Stimulated activated CD4-positive, alpha-beta T cell treated with anti-CD3 and anti-CD28 coated beads, Interleukin-12 subunit alpha, Interleukin-12 subunit beta, amount 100 ng/mL, for 48 hours (primary cell): ENCODE measurements around the gene FBLN2.

Experiments used
- DNase-seq, 3 donors: peaks; one replicate each; pipeline ENCODE4 v3.0.0-alpha.2; 2020; ENCODE audit warnings: low read depth in 2 of 3, low spot score in 1 of 3

The FBLN2 gene

DNA sequence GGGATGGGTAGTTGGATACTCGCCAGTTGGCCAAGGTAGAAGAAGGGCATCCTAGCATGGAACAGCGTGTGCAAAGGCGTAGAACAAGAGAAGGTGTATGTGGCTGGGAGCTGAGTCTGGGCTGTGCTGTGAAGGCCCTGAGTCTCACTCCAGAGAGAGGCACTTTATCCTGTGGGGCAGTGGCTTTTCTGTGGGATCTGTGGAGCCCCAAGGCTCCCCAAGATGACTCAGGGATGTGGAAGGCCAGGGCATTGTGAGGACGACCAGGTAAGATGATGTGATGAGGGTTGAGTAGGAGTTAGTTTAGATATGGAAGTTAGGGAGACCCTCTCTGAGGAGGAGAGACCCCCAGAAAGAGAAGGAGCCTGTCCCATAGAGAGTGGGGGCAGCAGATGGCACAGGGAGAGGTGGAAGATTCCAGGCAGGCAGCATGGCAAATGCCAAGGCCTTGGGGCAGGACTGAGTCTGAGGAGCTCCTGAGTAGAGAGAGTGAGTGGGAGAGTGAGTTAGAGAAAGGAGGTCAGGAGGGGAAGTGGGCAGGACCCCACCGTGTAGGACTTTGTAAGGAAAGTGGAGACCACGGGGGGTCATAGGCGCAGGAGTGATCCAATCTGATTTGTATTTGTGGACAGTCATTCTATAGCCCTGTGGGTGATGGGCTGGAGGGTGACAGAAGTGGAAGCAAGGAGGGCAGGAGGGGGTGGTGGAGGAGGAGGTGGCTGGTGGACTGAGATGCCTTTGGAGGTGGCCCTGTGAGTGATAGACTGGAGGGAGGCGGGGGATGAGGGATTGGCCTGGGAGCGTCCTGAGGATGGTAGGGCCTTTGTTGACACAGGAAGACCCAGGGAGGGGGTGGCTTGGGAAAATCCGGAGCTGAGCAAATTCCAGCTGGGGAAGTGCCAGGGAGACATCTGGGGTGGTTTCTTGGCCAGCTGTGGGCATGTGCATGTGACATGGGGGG lies 50.3 kb downstream of the FBLN2 start:
- DNase-seq: no peak

DNA sequence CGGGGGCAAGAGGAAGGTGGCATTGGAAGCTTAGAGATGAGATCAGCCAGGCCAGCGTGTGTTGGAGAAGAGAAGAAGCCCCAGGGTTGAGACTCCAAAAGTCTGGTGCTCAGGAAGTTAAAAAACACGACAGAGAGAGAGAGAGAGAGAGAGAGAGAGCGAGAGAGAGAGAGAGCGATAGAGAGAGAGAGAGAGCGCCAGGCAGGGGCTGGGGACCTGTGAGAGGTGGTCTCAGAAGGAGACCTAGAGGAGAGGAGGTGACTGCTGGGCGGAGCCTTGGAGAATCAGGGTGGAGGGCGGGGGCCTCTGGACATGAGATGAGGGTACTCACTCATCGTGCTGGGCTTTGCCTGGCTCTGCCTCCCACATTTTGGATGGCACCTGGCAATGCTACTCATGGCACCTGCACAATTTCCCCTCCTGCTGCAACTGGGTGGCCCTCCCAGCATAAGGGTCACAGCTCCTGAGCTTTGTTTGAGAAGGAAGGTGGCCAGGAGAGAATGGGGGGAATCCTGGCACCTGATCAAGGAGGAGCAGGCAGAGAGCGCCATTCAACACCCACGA lies 51.0 kb downstream of the FBLN2 start:
- no peak for DNase-seq

DNA sequence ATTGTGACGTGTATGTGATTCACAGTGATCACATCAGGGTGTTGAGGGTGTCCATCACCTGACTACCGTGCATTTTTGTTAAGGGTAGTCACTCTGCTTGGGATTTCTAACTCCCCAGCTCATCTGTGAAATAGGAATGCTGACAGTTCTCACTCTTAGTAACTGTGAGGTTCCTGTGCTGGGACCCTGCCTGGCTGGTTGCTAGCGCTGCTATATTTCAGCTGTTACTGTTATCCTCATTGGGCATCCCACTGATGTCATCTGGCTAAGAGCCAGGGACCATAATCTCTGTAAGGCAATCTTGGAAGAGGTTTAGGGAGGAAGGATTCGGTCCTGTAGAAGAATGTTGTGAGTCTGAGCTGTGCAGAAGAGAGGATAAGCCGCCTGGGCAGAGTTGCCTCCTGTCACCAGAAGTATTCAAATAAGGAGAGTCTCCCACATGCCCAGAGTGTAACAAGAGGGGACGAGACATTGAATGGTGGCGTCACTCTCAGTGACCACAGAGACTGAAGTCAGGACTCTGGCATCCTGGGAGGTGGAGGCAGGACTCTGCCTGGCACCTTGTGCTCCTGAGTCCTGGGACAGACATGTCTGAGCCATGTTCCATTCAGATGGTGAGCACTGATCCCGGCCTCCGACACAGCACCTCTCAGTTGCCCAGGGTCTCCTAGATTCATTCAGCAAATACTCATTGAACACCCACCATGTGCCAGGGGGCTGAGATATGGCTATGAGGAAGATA lies 52.2 kb downstream of the FBLN2 start:
- no peak for DNase-seq

DNA sequence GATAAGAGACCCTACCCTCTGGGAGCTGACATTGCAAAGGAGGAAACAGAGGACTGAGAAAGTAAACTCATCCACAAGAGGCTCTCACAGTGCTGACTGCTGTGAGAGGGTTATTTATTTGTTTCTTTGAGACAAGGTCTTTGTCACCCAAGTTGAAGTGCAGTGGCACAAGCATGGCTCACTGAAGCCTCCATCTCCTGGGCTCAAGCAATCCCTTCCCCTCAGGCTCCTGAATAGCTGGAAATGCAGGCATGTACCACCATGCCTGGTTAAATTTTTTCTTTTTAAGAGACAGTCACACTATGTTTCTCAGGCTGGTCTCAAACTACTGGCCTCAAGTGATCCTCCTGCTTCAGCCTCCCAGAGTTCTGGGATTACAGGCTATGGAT lies 52.8 kb downstream of the FBLN2 start:
- no peak for DNase-seq

DNA sequence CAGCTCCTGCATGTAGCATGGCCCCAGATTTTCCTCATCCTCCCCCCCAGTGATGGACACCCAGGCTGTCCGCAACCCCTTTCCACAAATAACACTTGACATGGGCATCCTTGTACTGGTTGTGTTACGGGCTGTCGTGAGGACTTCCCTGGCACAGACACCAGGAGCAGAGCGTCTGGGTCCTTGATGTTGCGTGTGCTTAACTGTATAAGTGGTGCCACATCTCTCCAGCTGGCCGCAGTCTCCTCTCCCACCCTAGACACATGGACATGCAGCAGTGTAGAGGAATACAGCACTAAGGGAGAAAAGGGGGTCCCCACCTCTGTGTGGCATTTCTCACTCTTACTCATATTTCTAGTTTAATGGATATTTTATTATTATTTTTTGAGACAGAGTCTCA lies 56.6 kb downstream of the FBLN2 start:
- no peak for DNase-seq

DNA sequence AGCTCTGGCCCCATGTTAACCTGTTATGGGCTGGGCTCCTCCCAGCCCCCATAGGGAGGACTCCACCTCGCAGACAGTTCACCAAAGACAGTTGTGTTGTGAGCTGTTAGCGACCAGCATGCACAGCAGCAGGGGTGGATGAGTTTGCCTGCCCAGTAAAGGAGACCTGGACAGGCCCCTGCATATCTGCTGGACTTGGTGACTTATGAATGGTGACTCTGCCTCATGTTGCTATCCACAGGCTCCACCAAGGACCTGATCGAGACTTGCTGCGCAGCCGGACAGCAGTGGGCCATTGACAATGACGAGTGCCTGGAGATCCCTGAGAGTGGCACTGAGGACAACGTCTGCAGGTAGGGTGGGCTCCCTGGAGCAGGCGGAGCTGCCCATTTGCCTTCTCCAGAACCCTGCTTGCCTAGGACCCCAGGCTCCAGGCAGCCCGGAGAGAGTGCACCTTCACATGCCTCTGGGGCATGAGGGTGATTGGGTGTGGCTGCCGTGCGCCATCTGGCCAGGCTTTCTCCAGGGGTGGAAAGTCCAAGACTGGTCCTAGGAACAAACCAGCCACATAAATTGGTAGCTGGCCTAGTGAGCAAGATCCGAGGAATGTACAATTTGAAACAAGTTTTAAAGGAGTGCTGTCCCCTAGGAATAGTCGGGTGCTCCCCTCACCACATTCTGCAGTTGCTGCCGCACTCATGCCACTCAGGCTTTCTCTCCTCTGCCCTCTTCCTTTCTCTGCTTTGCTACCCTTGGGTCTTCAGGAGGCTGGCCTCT lies 59.1 kb downstream of the FBLN2 start:
- DNase-seq: no peak

DNA sequence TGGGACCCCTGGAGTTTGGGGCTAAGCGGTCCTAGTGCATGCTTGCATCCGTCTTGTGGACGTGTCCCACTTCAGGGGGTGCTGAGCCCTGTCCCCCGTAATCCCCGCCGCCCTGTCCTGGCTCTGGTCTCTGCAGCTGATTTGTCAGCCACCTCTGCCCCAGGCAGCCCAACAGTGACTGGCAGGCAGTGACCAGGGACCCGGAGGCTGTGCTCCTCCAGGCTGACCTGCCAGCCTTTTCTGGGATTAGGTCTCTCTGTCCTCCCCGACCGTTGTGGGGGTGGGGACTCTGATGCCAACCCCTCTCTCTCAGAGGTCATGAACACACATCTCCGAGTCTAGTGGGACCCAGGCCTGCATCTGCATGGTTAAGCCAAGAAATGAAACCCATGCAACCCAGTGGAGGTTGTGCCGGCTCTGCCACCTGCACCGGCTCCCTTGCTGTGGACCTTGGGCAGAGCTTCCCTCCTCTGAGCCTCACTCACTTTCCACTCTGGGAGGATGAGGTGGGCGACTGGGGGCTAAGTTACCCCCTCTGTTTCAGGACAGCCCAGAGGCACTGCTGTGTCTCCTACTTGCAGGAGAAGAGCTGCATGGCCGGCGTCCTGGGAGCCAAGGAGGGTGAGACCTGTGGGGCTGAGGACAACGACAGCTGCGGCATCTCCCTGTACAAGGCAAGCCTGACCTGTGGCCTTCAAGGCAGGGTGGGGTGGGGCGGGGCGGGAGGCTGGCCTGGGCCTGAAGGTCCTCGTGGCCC lies 60.2 kb downstream of the FBLN2 start:
- no peak for DNase-seq

DNA sequence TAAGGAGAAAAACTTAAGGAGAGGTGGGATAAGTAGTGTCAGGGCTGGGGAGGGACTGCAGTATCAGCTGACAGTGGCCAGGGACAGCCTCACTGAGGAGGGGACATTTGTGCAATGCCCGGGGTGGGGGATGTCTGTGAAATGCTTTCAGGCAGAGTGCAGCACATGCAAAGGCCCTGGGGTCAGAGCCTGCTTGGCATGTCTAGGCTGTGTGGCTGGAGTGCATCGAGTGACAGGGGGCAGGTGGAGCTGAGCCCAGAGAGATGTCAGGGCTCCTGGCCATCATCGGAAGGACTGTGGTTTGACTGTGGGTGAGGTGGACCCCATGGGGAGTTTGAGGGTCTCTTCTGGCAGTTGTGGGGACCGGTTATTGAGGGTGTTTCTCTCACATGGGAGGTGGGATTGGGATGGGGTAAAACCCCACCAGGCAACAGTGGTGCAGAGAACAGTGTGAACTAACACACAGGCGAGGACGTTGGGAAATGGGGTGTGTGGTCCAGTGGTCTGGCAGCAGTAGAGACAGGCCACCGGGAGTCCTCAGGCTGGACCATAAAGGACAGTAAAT lies 61.2 kb downstream of the FBLN2 start:
- no peak for DNase-seq

DNA sequence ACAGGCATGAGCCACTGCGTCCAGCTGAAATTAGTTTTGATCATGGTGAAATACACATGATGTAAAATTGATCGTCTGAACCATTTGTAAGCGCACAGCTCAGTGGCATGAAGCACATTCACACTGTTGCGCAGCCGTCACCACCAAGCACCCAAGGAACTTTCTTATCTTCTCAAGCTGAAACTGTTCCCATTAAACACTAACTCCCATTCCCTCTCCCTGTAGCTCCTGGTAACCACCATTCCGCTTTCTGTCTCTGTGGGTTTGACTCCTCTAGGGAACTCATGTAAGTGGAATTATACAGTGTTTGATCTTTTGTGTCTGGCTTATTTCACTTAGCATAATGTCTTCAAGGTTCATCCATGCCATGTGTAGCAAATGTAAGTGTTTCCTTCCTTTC lies 62.3 kb downstream of the FBLN2 start:
- no peak for DNase-seq

DNA sequence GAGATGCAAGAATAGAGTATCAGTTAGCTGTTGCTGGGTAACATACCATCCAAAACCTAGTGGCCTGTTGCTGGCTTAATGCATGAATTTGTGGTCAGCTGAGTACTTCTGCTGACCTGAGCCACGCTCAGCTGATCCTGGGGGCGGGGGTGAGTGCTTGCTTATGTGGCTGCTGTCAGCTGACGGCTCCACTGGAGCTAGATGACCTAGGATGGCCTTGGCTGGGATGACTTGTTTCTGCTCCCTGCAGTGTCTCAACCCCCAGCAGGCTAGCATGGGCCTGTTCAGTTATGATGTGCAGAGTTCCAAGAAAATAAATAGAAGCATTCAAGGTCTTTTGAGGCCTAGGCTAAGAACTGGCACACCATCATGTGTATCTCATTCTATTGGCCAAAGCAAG lies 63.9 kb downstream of the FBLN2 start:
- no peak for DNase-seq

DNA sequence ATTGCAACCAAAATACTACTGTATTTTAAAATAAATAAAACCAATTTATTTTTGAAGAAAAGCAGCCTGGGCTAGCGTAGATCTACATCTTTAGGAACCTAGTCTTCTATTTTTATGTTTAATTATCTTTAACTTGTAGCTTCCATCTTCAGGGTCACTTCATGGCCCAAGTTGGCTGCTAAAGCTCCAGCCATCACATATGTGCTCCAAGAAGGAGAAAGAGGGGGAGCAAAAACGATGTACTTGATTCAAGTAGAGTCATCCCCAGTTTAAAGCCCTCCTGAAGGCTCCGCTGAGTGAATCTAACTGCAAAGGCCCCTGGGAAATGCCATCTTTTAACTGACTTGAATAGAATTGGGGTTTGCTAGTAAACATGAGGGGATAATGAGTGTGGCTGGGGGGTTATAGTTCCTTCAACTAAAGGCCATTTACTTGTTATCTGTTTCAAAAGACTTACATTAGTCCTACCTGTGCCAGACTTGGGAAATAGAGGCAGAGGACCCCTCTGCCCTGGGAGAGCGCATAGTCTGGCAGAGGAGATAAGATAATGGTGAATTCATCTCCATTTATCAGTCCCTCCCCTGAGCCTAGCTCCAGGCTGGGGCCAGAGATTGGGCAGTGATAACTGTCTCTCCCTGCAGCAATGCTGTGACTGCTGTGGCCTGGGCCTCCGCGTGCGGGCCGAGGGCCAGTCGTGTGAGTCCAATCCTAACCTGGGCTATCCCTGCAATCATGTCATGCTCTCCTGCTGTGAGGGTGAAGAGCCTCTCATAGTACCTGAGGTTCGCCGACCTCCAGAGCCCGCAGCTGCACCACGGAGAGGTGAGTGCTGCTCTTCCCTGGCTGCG lies 64.6 kb downstream of the FBLN2 start:
- no peak for DNase-seq

DNA sequence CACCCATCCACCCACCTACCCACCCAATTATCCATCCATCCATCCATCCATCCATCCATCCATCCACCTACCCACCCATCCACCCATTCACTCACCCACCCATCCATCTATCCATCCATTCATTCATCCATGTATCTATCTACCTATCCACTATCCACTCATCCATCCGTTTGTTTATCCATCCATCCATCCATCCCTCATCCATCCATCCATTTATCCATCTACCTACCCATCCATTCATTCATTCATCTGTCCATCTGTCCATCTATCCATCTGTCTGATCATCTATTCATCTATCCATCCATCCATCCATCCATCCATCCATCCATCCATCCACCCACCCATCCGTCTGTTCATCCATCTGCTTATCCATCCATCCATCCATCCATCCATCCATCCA lies 65.7 kb downstream of the FBLN2 start:
- no peak for DNase-seq

DNA sequence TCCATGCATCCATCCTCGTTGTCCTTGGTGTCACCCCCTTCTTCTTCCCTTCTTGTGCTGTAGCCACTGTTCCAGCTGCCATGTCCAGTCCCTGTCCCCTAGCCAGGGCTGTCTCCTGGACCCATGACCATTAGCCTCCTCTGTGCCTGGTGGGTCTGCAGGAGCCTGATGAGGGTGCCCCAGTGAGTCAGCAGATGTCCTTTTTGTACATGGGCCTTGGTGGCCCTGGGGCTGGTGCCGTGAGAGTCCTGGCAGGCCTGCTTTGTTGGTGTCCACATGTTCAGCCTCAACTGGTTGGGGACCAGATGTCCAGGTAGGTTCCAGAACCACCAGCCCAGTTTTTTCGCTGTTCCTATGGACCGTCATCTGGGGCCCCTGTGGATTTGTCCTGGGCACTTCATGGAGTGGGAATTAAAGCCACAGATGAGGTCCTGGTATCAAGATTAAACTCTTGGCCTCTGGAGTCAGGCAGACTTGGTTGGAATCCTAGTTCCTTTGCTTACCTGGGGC lies 66.1 kb downstream of the FBLN2 start:
- DNase-seq: no peak

DNA sequence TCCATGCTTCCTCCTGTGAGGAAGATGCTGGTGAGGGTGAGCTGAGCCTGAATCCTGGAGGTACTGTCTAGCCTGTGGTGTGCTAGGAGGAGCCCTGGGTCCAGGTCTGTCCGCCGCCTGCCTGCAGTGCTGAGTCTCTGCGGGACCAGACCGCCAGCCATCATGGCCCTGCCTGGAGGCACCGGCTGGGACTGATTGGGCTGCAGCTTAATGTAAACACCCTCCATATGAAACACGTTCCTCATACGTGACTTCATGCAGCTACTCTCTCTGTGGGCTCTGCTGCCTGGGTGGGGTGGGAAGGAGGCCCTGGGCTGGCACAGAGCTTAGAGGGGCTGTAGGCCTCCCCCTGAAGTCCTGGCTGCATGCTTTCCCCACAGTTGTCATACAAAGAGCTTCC lies 67.4 kb downstream of the FBLN2 start:
- no peak for DNase-seq

DNA sequence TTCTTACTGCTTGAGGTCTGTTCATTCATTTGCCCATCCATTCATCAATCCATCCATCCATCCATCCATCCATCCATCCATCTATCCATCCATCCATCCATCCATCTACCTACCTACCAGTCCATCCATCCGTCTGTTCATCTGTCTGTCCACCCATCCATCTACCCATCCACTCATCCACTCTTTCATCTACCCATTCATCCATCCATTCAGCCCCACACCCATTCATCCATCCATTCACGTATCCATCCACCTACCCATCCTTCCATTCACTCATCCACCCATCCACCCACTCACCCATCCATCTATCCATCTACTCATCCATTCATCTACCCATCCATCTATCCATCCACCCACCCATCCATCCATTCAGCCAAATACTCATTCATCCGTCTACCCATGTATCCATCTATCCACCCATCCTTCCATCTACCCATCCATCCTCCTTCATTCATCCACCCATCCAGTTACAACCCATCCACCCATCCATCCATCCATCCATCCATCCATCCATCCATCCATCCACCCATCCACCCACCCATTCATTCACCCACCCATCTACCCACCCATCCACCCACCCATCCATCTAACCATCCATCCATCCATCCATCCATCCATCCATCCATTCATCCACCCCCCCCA lies 68.3 kb downstream of the FBLN2 start:
- DNase-seq: no peak

DNA sequence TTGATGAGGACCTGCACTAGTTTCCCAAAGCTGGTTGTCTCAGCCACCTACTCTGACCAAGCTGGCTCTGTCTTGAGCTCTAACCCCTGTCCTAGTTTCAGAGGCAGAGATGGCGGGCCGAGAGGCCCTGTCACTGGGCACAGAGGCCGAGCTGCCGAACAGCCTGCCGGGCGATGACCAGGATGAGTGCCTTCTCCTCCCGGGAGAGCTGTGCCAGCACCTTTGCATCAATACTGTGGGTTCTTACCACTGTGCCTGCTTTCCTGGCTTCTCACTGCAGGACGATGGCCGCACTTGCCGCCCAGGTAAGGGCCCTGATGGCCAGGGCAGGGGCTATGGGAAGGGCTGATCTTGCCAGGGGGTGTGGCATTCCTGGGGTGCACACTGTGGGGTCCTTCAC lies 69.1 kb downstream of the FBLN2 start:
- no peak for DNase-seq

DNA sequence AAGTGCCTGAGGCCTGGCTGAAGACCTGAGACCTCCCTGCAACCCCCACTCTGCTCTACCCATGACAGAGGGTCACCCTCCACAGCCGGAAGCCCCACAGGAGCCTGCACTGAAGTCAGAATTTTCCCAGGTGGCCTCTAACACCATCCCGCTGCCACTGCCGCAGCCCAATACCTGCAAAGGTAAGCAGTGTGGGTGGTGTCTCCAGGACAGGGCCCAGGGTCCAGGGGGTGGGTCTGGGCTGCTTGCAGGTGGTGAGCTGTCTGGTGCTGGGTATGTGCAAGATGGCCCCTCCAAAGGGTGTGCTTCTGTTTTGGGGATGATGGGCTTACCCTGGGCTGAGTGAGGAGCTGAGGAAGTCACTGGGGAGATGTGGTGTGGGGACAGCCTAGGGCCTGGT lies 69.9 kb downstream of the FBLN2 start:
- DNase-seq: no peak

DNA sequence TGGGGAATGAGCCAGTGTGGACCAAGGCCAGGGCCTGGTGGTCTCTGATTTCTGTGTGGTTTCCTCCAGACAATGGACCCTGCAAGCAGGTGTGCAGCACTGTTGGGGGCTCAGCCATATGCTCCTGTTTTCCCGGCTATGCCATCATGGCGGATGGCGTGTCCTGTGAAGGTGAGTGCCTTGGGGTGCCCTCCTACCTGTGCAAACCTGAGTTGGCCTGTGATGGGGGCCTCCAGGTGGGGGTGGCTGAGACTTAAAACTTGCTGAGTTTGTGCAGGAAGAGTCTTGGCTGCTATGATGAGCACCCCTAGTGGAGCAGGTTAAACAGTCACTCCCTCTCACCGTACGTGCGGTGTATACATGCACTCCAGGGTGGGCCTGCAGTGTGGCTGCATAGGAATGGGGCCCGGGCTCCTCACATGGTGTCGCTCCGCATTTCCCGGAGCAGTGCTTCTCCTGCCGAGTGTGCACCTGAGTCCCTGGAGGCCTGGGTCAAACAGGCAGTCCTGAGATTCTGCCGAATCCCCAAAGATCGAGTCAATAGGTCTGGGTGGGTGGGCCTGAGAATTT lies 70.8 kb downstream of the FBLN2 start:
- DNase-seq: no peak
